CD4-positive, alpha-beta T cell treated with Interleukin-4 for 4 hours (primary cell): ENCODE data around the gene C5orf46.
"Not testable (repeated sequence)": the region's sequence is repeated elsewhere in the genome, so short reads cannot be mapped to it uniquely, and the experiment has no call there.

Experiments
- DNase-seq: peaks from one replicate; pipeline ENCODE4 v3.0.0-alpha.2; 2020

Gene C5orf46

GRCh38 chr5:147906326-147907095, at the start of gene C5orf46:
Gene C5orf46 (minus strand): TSS chr5:147906538. CDS start chr5:147906501, 37 bp downstream.
- no peak for DNase-seq

DNA sequence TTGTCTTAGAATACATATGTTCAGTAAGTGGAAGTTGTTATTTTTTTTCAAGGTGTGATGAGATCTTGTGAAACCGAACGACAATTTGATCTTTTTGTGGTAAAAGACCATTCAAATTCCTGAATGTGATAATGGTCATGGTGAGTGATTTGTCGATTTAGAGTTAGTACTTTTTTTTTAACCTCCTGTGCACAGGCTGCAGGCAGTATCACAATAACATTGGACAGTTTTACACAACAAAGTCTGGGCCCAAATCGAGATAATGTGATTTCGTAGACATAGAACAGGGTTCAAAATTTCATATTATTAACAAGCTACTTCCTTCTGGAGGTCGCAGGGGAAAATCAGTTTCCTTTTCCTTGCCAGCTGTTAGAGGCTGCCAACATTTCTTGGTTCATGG, 48.6 kb upstream of the C5orf46 start:
- no peak for DNase-seq

DNA sequence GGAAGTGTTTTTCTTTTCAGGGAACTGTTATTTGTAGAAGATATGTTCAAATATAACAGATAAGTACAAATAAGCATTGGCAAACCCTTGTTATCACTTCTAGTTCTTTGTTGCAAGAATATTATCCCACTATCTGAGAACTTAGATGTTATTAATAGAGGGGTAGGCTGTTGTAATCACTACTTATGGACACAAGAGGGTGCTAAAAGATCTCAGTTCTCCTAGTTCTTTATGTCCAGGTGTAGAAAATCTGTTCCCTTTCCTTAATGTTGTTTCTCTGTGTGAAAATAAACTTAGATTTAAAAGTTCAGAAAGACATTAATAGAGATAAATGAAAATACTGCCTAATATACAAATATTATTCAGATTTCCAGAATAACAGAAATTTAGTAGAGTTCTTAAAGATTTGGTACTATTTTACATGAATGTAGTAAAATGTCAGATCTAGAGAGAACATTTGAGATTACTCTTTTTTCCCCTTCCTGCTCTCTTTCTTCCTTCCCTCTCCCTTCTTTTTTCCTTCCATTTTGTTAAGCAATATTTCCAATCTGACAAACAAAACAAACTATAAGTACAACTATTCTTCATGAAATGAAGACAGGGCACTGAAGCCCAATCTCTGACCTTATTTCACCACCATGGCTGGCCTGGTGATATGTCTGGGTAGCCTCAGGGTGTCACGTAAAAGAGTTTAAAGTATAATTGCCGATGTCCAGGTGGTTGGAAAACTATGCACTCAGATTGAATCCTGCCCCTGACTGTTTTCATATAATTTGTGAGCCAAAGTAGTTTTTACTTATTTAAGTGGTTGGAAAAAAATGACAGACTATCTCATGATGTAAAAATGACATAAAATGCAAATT, 43.6 kb upstream of the C5orf46 start:
- DNase-seq, result no peak

DNA sequence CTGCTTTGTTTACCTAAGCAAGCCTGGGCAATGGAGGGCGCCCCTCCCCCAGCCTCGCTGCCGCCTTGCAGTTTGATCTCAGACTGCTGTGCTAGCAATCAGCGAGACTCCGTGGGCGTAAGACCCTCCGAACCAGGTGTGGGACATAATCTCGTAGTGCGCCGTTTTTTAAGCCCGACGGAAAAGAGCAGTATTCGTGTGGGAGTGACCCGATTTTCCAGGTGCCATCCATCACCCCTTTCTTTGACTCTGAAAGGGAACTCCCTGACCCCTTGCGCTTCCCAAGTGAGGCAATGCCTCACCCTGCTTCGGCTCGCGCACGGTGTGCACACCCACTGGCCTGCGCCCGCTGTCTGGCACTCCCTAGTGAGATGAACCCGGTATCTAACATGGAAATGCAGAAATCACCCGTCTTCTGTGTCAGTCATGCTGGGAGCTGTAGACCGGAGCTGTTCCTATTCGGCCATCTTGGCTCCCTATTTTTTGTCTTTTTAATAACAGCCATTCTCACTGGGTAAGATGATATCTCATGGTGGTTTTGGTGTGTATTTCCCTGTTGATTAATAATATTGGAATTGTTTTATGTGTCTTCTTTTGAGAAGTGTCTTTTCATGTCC, 40.4 kb upstream of the C5orf46 start:
- DNase-seq, result not testable (repeated sequence)

DNA sequence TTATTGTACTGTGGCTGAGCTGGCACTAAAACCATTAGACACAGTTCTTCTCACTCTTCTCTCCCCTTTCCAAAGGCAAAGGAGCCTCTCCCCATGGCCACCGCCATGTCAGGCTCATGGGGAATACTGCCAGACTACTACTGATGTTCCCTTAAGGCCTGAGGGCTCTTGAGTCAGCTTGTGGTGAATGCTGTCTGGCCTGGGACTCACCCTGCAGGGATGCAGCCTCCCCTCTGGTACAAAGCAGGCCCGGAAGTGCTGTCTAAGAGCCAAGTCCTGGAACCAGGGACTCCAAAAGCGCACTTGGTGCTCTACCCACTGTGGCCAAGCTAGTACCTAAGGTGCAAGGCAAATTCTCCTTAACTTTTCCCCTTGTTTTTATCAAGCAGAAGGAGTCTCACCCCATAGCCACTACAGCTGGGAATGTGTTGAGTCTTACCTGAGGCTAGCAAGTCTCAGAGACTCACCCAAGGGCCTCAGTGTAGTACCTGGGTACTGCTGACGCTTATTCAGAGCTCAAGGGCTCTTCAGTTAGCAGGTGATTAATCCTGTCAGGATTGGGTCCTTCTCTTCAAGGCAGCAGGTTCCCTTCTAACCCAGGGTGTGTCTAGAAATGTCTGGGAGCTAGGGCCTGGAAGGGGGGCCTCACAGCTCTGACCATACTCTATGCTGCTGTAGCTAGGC, 33.2 kb upstream of the C5orf46 start:
- no peak for DNase-seq

DNA sequence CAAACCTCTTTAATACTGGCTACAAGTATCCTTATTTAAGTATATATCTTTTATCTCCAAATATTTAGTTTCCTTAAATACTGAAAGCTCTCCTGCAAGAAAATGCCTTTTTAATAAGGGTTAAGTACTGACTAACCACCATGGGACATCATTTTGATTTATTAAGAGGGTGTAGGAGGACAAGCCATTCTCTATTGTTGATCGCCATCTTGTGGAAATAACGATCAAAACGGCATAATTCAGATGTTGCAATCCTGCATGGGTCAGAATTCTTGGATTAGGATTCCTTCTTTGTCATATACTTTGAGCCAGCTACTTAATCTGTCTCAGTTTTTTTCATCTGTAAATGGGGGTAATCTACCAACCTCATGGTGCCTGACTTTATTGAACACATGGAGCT, 28.7 kb upstream of the C5orf46 start:
- peak; percentile 8 for DNase-seq

DNA sequence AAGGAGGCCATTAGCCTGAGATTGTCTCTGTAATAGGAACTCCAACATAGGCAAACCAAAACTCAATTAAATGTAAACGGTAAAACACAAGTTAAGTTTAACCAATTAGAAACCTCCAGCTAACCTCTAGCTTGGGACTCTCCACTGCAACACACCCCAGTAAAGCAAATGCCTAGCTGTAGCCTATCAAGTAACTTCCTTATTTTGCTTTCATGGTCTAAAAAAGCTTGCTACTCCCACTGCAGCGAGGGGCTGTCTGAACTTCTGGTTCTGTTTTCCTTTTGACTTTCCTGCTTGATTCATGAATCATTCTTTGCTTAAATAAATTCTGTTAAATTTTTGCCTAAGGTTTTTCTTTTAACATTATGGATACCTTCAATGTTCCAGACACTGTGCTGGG, 24.4 kb upstream of the C5orf46 start:
- no peak for DNase-seq

- DNase-seq, result no peak
These were observed 21.6 kb upstream of the C5orf46 start for GRCh38 chr5:147927901-147928300.

DNA sequence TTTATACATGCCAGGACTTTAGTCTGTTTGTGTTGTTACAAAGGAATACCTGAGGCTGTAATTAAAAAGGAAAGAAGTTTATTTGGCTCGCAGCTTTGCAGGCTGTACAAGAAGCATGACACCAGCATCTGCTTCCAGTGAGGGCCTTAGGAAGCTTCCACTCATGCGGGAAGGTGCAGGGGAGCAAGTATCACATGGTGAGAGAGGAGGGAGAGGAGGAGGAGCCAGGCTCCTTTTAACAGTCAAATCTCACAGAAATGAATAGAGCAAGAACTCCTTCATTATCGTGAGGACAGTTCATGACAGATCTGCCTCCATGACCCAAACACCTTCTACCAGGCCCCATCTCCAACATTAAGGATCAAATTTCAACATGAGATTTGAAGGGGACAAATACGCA, 18.7 kb upstream of the C5orf46 start:
- no peak for DNase-seq

GRCh38 chr5:147921136-147921535, 14.8 kb upstream of the C5orf46 start:
- no peak for DNase-seq

DNA sequence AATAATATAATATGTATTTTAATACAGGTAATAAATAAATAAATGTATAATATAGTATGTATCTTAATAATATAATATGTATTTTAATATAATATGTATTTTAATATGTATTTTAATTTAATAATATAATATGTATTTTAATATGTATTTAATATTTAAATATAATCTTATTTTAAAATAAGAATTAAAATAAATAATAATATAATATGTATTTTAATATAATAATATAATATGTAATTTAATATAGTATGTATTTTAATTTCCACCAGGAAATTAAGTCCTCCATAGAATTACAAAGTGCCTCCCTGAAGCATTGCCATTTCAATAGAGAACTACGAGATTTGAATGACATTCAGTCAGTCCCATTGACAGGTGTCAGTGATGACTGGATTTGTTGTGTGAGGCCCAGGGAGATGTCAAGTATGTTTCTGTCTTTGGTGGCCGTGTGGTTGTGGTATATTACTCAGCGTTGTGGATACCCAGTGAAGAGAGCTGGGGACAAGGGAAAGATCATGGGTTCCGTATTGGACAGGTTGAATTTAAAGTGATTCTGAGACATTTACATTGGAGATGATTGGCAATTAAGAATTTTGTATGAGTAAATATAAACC, 14.2 kb upstream of the C5orf46 start:
- DNase-seq, result no peak

GRCh38 chr5:147918899-147919298, 12.6 kb upstream of the C5orf46 start:
- DNase-seq, result no peak

GRCh38 chr5:147918101-147918685, 11.9 kb upstream of the C5orf46 start:
- DNase-seq, result no peak

DNA sequence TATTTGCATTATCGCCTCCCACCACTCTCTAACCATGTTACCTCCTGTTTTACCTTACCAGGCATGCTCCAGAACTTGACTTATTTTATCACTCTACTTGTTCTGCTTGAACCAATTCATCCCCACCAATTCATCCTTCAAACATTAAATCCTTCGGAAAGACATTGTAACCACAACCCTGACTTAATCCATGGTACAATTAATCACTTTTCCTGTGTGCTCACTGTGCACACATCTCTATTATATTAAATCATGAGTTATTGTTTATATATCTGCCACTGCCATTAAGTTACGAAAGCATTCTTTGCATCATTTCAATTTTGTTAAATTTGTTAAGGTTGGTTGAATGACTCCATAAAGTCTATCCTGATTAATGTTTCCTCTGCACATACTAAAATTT, 7.4 kb upstream of the C5orf46 start:
- DNase-seq, result no peak

DNA sequence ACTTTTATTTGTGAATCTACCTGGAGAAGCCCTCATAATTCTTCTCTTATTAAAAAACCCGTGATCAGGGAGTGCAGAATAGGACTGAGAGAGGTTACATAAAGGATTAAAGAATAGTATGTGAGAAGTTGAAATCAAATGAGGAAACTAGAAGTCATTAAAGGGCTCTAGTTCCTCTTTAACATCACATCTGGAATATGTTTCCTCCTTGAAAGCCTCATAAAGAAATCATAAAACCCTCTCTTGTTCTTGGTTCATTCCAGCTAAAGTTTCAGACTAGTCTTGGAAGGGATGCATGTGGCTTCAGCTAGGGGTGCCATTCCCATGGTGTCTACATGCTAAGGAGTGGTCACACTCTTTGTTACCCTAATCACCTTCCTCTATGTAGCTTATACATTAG, 5.7 kb upstream of the C5orf46 start:
- no peak for DNase-seq

- DNase-seq, result no peak
These were observed 5.1 kb upstream of the C5orf46 start for GRCh38 chr5:147911427-147911826.

- DNase-seq, result no peak
These were observed 2.2 kb downstream of the C5orf46 start for GRCh38 chr5:147904110-147904509.

DNA sequence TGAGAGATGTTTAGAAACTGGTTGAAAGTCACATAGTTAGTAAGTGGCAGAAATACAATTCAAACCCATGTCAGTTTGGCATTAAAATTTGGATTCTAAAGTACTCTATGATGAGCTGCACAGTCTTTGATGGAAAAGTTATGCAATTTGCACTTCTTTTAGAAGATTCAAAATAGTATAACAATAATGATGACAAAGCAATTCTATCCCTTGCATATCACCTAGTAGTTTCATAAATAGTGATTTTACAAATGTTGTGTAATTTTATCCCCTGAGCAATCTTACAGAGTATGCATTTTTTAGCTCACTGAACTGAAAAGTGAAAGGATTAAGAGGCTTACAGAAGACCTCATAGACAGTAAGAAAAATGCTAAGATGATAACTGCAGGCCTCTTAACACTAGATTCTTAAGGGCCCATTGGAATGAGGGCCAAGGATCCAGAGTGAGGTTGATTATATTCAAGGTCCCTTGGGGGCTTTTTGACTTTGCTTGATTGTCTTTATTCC, 3.7 kb downstream of the C5orf46 start:
- no peak for DNase-seq

DNA sequence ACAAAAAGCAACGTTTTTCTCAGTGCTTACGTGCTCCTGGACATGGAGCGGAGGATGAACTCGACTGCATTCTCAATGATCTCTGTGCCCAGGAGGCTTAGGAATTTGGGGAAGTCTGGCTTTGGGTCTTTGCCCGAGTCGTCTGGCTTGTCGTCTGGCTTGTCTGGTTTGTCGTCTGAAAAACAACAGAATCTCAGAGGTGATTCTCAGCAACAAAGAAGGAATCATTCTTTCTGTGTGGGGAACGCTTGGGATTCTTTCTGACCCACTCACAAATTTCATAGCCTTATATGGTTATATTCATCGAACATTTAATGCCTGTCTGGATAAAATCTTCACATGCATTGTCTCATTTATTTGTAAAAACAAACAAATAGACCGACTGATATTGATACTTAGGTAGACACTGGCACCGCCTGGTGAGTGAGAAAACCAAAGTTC, 4.7 kb downstream of the C5orf46 start:
- no peak for DNase-seq

GRCh38 chr5:147898875-147899401, 7.4 kb downstream of the C5orf46 start:
- no peak for DNase-seq

GRCh38 chr5:147895864-147896263, 10.5 kb downstream of the C5orf46 start:
- no peak for DNase-seq

GRCh38 chr5:147893820-147894219, 12.5 kb downstream of the C5orf46 start:
- DNase-seq, result no peak
